NB4 (cell line): ENCODE results near the gene ATPAF2.

Experiments
- DNase-seq: peaks from one replicate; pipeline ENCODE4 v3.0.0; 2010; ENCODE audit warnings: low read depth
- H3K4me3 ChIP-seq: one replicate; pipeline ENCODE4 v1.5.1; 2011; ENCODE audit warnings: mild to moderate bottlenecking, low read depth, low read length, moderate library complexity
- MYC ChIP-seq: IDR thresholded peaks from 2 replicates; pipeline ENCODE4 v1.6.1; 2011; ENCODE audit warnings: low read depth, low read length
- POLR2A ChIP-seq: IDR thresholded peaks from 2 replicates; pipeline ENCODE4 v1.6.1; 2011; ENCODE audit warnings: mild to moderate bottlenecking; ENCODE audit not compliant: insufficient read length; ENCODE audit errors: extremely low read depth
- TF ChIP-seq, protein P1 (sequence below): IDR thresholded peaks from one replicate; pipeline ENCODE4 v1.5.1; 2012; ENCODE audit warnings: low read depth, low read length
- TF ChIP-seq, protein P2 (sequence below): IDR thresholded peaks from 2 replicates; pipeline ENCODE4 v1.6.1; 2011; ENCODE audit warnings: low read depth, low read length

ATPAF2 gene

DNA sequence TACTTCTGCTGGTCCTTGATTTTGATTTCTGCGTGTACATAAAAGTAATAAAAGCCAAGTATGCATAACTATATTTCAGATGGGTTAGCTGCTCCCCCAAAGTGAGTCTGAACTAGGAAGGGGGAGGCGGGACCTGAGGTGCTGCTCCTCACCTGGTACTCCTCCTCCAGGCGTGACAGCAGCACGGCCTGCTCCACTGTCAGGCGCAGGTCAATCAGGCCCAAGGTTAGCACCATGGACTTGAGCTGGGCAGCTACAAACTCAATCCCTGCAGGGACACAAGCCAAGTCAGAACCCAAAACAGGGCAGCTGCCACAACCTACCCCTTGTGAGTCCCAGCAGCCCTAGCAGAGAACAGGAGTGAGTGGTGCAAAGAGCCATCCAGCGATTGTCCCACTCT, 18.0 kb downstream of the ATPAF2 start:
- TF ChIP-seq MYC = no peak
- no peak for DNase-seq
- no peak overlapping the region for H3K4me3 ChIP-seq

DNA sequence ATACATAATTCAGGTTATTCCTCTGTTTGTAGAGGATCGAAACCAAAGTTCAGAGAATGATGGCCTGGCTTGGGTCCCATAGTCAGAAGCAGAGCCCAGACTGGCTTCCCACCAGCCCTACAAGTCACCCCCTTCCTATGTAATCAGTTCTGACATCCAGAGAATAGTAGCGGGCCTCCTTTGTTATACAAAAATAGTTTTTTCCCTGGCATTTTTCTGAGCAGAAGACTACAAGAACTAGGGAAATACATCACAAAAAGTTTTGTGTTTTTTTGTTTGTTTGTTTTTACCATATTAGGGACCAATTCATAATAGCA, 19.2 kb downstream of the ATPAF2 start:
- no peak for TF ChIP-seq POLR2A
- TF ChIP-seq, protein P1, sequence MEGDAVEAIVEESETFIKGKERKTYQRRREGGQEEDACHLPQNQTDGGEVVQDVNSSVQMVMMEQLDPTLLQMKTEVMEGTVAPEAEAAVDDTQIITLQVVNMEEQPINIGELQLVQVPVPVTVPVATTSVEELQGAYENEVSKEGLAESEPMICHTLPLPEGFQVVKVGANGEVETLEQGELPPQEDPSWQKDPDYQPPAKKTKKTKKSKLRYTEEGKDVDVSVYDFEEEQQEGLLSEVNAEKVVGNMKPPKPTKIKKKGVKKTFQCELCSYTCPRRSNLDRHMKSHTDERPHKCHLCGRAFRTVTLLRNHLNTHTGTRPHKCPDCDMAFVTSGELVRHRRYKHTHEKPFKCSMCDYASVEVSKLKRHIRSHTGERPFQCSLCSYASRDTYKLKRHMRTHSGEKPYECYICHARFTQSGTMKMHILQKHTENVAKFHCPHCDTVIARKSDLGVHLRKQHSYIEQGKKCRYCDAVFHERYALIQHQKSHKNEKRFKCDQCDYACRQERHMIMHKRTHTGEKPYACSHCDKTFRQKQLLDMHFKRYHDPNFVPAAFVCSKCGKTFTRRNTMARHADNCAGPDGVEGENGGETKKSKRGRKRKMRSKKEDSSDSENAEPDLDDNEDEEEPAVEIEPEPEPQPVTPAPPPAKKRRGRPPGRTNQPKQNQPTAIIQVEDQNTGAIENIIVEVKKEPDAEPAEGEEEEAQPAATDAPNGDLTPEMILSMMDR = no peak
- TF ChIP-seq, protein P2, sequence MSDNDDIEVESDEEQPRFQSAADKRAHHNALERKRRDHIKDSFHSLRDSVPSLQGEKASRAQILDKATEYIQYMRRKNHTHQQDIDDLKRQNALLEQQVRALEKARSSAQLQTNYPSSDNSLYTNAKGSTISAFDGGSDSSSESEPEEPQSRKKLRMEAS = no peak
- DNase-seq = no peak

DNA sequence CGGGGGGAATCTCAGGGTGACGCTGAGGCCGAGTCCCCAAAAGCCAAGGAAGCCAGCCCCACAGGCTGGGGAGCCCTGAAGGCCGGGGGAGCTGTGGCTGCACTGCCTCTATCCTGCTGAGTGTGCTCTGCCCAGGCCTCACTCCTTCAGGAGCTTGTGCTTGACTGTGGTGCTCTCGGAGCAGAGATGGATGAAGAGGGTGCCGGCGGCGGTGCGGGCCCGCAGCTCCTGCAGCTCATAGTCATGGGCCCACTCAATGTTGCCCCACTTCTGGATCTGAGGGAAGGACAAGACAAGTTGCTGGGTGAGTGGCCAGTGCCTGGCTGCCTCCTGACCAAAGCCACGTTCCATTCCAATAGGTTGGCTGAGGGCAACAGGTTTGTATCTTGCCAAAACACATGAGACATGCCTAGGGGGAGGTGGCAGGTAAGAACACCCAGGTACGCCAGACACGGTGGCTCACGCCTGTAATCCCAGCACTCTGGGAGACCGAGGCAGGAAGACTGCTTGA, 20.5 kb downstream of the ATPAF2 start:
- DNase-seq = no peak
- TF ChIP-seq MYC (no peak), POLR2A (no peak)
- TF ChIP-seq, protein P2 = no peak
- TF ChIP-seq, protein P1 = no peak
- H3K4me3 ChIP-seq = no peak overlapping the region

More for the DNA sequence above, 19.2 kb downstream of the ATPAF2 start:
- no peak overlapping the region for H3K4me3 ChIP-seq

DNA sequence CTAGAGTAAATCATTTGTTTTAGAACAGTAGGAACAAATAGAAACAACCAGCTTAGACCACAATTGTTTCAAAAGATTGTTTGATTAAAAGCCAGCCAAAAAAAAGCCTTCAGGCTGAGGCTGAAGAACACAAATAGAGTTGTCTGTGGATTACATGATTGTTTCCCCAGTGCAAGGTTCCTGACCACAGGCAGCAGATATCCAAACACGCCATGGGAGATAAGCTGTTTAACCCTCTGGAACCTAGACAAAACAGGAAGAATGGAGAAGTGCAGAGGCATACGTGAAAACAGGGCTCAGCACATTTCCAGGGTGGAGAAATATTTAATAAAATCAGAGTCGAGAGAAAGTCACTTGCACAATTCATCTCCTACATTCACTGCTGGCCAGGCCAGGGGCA, 21.0 kb downstream of the ATPAF2 start:
- no peak for DNase-seq
- TF ChIP-seq POLR2A (no peak), MYC (no peak)
- TF ChIP-seq, protein P2 = no peak
- TF ChIP-seq, protein P1 = no peak
- no peak overlapping the region for H3K4me3 ChIP-seq

DNA sequence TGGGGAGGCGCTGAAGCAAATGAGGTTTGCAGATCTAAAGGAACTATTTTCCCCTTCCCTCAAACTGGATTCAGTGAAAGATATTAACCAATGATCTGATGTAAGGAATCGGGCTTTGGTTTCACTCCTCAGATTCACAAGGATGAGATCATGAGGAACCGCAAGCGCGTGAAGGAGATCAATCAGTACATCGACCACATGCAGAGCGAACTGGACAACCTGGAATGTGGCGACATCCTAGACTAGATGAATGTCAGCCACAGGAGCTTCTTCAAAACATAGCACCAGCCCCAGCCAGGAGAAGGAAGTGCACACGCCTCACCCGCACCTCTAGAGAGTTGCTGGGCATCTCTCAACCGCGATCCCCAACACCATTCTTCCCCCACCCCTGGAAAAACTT, 22.5 kb downstream of the ATPAF2 start:
- TF ChIP-seq POLR2A = no peak
- TF ChIP-seq, protein P2 = no peak
- TF ChIP-seq MYC = no peak
- TF ChIP-seq, protein P1 = no peak
- no peak overlapping the region for H3K4me3 ChIP-seq
- no peak for DNase-seq

DNA sequence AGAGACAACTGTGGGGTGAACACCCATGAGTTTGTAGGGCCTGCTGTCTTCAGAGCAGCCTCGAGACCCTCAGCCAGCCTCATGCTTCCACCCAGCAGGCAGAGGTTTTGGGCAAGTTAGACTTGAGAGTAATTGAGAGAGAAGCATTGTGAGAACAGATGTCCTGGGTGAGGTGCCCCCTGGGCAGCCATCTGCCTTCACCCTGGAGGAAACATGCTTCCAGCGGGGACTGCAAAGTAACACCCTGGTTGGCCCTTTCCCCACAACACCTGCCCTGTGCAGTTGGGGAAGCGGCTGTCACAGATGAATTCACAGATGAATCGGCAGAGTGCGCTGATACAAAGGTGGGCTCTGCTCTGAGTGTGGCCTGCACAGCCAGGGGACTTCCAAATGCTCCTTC, 23.4 kb downstream of the ATPAF2 start:
- TF ChIP-seq, protein P2 = no peak
- no peak for TF ChIP-seq POLR2A
- TF ChIP-seq, protein P1 = no peak
- TF ChIP-seq MYC = no peak
- no peak for DNase-seq
- no peak overlapping the region for H3K4me3 ChIP-seq
